NCI-H1694 treated with DMSO at 0.1 percent for 48 hours (cell line): ENCODE data around the gene ELOVL6.
"Not testable (repeated sequence)": the region's sequence is repeated elsewhere in the genome, so short reads cannot be mapped to it uniquely, and the experiment has no call there.

Experiments used
- DNase-seq: peaks from one replicate; lab custom pipeline; 2025; lab: John Stamatoyannopoulos, UW

Gene ELOVL6

DNA sequence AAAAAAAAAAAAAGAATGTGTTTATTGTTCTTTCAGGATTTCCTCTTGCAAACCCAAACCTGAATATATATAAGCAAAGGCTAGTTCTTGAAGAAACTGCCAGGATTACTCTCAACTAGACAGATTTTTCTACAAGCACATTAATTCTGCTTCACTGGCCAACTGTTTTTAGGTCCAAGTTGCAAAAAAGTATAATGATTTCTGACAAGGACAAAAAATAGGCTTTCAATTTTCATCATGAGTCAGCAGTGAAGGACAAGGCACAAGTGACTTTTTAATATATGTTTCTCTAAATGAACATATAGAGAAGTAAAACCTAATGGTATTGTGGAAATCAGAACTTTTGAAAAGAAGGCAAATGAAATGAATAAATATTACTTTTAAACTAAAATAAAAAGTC lies 73.7 kb downstream of the ELOVL6 start:
- no peak for DNase-seq

DNA sequence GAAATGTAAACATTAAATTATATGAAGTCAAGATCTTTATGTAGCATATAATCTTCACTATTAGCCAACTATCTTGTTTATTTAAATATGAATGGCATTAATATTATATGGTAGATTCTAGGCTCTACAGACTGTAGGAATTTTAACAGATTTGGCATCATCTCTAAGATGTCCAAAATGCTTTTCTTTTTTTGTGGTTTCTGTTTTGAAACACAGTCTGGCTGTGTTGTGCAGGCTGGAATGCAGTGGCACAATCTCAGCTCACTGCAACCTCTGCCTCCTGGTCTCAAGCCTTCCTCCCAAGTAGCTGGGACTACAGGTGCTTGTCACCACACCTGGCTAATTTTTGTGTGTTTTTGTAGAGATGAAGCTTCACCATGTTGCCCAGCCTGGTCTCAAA lies 76.2 kb downstream of the ELOVL6 start:
- DNase-seq: no peak

DNA sequence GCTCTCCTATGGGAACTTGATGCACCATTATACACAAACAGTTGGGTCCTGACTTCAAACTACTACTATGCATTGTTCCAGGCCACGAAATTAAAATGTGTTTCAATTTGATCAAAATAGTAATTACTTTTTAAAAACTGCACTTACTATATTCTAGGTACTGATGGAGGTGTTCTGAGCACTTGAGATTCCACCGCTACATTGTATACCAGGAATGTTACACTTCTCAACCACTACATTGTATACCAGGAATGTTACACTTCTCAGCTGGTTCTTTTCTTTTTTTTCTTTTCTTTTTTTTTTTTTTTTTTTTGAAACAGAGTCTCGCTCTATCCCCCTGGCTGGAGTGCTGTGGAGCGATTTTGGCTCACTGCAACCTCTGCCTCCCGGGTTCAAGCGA lies 77.9 kb downstream of the ELOVL6 start:
- no peak for DNase-seq

DNA sequence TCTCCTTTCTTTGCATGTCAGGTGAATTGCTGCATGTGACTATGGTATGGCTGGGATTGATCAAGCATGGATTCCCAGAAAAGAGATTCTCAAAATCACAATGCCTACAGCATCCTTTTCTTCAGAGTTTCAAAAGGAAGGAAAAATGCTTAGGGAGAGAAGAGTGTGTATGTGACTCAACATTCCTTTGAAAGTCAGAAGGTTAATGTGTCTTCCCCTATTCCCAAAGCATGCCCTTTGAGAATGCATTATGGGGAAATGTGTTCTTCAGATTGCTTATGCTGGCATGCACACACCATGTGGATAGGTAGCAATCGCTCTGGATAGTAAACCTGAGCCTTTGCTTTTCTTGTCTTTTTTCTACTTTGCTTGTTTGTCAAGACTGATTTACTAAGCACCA lies 78.5 kb downstream of the ELOVL6 start:
- no peak for DNase-seq

DNA sequence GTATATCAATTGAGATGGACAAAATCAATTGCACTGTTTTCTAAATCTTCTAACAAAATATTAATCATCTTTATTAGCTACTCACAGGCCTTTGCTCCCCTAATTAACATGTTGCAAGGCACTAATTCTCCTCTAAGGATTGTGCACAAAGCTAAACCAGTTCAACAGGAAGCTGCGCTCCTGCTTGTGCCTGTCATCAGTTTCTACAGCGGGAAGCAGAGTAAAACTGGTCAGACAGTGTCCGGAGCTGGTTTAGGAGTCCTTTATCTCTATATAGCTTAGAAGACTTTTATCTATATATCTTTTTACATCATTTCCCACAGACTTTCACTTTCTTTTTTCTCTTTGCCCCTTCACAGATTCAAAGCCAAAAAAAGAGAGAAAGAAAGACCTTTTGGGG lies 79.1 kb downstream of the ELOVL6 start:
- no peak for DNase-seq

DNA sequence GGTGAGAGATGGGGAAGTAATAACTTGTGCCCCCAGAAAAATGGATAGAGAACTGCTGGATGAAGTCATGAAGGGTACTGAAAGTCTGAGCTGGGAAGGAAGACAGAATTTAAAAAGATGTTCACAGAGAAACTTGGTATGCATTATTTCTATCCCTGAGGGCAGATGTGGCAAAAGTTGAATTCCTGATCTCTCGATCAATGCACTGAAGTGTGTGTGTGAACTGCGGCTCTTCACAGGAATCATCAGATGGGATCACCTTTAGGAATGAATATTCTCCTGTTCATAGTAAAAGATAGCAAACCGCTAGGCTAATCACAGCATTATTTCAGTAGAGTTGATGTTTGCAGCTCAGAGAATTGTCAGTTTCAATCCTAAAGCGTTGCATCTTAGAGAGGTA lies 86.4 kb downstream of the ELOVL6 start:
- no peak for DNase-seq

DNA sequence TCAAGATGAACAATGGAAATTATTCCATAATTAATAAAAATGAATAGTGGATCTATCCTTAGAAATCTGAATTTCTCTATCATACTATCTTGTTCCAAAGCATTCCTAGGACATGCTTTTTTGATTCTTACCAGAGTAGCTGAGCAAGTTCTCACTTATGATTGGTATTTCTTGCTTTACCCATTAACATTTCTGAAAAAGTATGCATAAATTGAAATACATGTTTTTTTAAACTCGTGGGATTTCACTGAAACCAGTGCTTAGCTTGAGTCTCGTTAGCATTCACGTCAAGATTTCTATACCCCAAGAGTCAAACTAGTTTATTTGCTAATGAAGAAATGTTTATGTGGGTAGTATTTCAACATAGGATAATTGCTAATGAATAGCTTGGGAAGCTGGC lies 89.0 kb downstream of the ELOVL6 start:
- no peak for DNase-seq

DNA sequence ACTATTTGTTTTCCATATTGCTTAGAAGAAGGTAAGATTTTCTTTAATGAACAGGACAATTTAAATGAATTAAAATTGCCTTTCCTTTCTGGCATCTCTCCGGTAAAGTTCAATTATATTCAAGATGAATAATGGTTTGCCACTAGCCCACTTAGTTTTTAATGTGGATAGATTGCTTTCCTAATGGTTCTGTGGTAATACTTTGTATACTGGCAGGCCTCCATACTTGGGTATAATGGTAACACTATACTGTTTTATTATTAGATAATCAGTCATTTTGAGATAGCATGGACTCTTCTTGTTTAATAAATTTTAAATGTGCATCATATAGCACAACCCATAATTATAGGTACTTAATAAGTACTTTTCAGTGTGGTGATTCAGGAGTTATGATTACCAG lies 89.5 kb downstream of the ELOVL6 start:
- no peak for DNase-seq

DNA sequence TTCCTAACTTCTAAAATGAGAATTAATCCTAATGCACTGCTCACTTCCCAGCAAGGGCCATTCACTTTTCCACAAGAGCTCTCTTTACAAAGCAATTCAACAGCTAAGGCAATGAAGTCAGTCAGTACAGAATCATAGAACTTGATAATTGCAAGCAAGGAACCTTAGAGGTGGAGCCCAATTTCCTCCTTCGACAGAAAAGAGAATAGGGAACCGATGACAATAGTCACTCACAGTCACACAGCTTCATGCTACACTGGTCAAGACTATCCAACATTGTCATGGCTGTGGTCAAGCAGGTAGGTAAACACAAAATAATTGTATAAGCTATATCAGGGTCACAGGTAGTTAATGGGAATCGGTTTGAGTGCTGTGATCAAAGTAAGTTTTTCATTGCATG lies 90.0 kb downstream of the ELOVL6 start:
- no peak for DNase-seq

DNA sequence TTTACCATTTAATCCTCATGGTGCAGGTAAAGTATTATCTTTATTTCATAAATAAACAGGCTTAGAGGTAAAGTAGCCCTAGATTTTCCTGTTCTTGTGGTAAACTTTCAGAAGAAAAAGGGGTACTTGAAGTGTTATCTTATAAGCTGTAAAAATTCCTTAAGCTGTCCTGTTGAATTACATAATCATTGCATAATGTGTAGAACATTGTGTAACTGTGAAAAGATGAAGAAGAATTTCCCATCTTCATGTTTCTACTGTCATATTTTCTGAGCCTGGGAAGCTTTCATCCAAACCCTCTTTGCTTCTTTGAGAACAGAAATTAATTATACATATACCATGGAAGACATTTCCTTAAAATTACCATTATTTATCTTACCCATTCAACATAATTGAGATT lies 90.5 kb downstream of the ELOVL6 start:
- DNase-seq: no peak

DNA sequence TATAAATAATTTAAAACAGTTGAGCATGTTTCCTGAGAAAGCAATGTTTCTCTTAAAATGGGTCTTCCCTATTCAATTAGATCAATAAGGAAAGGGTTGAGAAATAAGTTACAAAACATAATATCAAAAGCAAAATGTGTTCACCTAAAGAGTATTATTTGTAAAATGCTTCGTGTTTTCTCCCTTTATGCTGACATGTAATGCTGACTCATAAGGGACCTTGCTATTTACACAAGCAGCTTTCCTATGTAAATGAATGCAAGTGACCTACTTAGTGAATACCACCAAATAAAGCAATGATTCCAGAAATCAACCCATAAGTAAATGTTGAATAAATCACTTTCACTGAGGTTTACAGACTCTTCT lies 91.5 kb downstream of the ELOVL6 start:
- DNase-seq: no peak

DNA sequence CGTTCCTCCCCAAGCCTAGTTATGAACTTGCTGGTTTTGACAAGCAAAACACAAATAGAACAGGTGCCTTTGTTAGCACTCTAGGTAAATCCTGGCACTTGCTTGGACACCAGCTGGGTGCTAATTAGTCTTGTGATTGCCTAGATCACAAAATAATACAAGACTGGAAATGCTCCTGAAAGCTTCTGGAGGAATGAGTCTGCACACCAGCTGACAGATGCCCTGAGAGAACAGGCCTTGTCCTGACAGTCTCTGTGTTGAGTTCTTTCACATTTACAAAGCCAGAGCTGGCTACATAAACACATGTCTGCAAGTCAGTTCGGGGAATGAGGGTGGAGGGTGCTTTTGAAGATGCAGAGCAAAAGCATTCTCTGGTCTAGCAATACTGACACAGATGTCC lies 93.8 kb downstream of the ELOVL6 start:
- DNase-seq: no peak

DNA sequence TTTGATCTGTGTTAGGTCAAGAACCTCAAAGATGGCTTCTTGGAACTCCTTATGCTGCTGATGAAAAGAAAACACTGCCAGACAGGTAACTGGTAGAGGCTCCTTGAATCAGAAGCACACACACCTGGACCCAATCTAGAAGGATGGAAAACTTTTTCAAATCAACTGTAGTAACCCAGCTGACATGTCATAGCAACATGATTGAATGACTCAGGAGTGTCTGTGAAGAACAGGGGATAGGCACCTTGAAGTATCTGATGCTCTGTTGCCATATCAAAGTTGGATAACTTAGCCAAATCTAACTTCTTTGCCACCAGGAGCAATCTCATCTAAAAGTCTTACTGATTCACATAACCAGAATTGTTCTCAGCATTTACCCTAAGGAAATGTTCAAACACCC lies 98.8 kb downstream of the ELOVL6 start:
- no peak for DNase-seq

DNA sequence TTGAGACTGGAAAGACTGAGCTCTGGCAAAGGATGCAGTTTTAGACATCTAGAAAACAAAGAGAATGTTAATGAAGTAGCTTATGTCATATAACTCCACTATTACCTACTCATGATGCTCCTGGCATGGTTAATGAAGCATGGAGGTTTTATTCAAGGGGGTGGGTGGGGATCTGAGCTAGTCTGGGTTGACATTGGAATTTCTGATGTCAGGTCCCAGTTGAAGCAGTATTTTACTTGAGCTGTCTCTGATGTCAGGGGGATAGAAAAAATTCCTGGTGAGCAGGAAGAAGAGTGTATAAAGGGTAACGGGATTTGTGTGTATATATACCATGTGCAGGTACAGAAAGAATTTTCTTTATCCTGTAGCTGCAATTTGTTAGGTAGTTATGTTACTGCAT lies 102.0 kb downstream of the ELOVL6 start:
- no peak for DNase-seq

DNA sequence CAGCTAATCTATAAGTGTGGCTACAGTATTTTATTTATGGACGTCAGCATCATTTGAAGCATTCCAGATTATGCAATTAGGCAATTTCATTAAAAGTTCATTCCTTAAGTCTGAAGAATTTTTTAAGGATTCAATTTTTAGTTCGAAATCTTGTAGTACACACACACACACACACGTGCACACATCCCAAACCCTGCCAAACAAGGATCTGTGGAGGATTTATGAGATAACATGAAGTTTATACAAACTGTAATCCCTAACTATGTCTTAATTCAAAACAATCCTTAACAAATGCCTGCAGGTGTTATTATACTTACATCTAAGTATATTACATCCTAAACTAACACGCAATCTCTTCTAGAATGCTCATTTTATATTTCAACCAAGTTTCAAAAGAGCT lies 105.8 kb downstream of the ELOVL6 start:
- DNase-seq: no peak

DNA sequence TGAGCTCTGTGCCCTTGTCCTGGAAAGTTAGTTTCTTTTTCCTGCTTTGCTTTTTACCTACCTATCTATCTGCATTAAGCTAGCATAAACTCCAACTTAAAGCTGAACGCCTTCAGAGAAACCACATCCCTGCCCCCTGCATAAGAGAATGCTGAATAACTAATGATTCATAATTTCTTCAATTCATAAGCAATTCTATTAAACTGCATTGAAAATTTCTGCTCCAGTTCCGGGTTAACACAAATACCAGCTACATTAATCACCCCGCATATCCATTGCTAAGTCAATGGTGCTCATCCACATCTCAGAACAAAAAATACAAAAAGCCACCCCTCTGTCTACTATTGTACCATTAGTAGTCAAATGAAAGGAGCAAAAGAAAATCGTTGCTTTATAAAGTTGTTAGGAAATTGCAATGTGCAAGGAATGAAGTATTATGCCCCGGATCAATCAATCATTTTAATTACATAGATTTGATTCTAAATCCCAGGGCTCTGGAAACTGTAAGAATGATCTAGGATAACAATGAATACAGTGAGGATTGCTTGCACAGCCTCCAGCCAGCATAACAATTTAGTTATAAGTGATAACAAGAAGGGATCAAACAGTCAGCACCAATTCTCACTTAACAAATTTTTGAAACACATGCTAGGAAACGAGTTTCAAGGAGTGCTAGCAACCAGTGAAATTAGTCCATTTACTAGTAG lies 106.8 kb downstream of the ELOVL6 start:
- no peak for DNase-seq

DNA sequence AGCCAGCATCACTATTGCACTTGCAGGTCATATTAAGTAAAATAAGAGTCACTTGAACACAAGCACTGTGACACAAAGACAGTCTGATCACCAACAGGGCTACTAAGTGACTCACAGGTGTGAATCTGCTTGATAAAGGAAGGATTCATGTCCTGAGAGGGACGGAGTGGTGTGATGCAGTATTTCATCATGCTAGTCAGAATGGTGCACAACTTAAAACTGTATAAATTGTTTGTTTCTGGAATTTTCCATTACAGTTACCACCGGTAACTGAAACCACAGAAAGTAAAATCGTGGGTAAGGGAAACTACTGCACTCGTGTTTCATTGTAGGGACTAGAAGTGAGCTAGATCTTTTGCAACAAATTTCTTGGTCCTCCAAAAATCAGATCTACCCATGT lies 109.7 kb downstream of the ELOVL6 start:
- DNase-seq: no peak

DNA sequence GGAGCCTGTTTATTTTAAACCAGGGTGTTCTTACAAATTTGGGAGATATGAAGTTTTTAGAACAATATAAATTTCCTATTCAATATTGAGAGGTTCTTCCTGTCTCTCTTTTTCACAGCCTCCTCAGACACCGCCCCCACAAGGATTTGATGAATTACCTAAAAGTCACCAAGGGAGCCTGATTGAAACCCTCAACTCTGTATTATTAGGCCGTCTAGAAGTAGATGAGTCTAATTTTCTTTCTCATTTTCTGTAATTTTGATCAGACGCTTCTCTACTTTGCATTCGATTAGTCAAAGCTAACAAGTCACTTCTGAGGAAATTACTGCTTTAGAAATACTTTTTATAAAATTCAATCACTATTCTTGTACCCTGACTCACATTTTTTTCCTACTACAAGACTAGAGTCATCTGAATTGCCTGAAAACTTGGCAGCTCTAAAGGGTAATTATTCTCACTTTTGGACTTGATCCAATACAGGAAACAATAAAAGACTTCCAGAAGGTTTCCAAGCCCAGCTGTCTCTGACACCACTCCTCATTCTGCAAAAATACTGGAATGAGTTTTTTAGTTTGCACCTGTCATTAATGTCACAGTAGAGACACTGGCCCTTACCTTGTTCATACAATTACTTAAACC lies 111.2 kb downstream of the ELOVL6 start:
- DNase-seq: peak; percentile 46

DNA sequence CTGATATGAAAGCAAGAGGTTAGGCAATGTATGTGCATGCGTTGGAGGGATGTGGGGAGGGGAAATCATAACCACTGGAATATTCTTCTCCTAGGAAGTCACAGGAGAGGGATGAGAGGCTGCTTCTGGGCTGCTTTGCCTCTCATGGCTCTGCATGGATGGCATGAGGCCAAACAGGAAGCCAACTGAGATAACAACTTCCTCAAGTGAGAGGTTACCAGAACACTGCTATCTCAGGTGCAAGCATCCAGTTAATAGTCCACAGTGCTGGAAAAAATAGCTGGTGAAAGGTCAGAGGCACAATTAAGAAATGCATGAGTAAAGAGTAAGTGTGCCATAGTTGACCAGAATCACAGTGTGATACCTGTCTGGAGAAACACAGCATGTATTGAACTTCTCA lies 113.3 kb downstream of the ELOVL6 start:
- DNase-seq: no peak

DNA sequence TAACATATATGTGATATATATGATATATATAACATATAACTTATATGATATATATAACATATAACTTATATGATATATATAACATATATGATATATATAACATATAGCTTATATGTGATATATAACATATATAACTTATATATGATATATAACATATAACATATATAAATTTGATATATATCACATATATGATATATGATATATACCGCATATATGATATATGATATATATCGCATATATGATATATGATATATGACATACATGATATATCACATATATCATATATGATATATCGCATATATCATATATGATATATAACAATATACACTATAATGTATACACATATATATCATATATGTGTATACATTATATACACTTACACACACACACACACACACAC lies 114.3 kb downstream of the ELOVL6 start:
- DNase-seq: no peak

DNA sequence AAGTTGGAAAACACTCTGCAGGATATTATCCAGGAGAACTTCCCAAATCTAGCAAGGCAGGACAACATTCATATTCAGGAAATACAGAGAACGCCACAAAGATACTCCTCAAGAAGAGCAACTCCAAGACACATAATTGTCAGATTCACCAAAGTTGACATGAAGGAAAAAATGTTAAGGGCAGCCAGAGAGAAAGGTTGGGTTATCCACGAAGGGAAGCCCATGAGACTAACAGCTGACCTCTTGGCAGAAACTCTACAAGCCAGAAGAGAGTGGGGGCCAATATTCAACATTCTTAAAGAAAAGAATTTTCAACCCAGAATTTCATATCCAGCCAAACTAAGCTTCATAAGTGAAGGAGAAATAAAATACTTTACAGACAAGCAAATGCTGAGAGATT lies 120.3 kb downstream of the ELOVL6 start:
- DNase-seq: not testable (repeated sequence)

DNA sequence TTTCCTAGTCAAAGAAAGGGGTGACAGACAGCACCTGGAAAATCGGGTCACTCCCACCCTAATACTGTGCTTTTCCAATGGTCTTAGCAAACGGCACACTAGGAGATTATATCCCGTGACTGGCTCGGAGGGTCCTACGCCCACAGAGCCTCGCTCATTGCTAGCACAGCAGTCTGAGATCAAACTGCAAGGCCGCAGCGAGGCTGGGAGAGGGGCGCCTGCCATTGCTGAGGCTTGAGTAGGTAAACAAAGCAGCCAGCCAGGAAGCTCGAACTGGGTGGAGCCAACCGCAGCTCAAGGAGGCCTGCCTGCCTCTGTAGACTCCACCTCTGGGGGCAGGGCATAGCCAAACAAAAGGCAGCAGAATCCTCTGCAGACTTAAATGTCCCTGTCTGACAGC lies 121.6 kb downstream of the ELOVL6 start:
- DNase-seq: not testable (repeated sequence)

DNA sequence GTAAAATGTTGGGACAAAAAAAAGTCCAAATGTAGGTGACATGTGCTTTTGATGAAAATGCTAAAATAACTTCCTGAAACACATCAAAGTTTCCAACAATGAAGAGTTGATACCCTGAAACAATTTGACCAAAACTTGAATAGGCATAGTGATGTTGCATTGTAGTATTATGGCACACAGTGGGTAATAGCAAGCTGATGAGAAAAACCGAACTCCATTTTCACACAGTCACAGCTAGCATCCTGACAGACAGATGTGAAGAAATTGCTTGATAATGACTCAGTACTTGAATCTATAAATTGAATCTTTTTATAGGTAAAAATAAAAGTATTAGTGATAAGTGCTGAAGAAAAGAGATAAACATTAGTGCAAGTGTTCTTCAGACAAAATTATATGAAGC lies 122.5 kb downstream of the ELOVL6 start:
- no peak for DNase-seq

DNA sequence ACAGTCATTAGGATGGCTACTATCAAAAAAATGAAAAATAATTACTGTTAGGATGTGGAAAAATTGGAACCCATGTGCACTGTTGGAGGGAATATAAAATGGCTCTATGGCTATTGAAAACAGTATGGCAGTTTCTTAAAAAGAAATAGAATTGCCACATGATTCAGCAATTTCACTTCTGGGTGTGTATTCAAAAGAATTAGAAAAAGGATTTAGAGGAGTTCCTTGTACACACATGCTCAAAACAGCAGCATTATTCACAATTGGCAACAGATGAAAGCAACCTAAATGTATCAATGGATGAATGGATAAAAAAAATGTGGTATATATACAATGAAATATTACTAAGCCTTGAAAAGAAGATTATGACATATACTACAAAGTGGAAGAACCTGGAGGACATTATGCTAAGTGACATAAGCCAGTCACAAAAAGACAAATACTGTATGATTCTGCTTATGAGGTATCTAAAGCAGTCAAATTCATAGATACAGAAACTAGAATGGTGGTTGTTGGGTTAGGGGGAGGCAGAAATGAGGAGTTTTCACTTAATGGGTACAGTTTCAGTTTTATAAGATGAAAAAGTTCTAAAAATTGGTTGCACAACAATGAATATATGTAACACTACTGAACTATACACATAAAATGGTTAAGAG lies 123.2 kb downstream of the ELOVL6 start:
- no peak for DNase-seq
